ENCODE data around the gene TEX22. TPM values are rescaled to one million over a fixed set of nuclear protein-coding genes. Genes with fewer than 3 reads are reported as not detected.

Gene TEX22
- total RNA-seq, 1 donor from 2014 or later = 0.60 TPM

DNA sequence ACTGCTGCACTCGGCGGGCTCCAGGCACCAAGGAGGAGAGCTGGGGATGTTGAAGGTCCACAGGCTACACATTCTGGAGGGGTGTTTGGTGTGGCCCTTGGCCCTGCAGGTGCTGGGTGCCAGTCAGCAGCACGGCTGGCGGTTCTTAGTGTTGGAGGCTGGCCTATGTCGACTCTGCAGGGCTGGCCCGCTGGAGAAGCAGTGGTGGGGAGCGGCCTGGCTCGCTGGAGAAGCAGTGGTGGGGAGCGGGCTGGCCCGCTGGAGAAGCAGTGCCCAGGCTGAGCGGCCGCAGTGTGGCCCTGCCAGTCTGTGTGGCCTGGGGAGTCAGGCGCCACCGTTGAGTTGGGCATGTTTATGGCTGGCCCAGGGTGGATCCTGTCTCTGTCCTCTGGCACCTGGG is 48.6 kb downstream of the TEX22 start:
- TF ChIP-seq, protein P1, sequence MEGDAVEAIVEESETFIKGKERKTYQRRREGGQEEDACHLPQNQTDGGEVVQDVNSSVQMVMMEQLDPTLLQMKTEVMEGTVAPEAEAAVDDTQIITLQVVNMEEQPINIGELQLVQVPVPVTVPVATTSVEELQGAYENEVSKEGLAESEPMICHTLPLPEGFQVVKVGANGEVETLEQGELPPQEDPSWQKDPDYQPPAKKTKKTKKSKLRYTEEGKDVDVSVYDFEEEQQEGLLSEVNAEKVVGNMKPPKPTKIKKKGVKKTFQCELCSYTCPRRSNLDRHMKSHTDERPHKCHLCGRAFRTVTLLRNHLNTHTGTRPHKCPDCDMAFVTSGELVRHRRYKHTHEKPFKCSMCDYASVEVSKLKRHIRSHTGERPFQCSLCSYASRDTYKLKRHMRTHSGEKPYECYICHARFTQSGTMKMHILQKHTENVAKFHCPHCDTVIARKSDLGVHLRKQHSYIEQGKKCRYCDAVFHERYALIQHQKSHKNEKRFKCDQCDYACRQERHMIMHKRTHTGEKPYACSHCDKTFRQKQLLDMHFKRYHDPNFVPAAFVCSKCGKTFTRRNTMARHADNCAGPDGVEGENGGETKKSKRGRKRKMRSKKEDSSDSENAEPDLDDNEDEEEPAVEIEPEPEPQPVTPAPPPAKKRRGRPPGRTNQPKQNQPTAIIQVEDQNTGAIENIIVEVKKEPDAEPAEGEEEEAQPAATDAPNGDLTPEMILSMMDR (IDR thresholded peaks at IDR 0.05) = no peak
- H3K27me3 Mint-ChIP-seq (ENCODE audit: low read depth) = no peaks in the 10 kb centered on the region

DNA sequence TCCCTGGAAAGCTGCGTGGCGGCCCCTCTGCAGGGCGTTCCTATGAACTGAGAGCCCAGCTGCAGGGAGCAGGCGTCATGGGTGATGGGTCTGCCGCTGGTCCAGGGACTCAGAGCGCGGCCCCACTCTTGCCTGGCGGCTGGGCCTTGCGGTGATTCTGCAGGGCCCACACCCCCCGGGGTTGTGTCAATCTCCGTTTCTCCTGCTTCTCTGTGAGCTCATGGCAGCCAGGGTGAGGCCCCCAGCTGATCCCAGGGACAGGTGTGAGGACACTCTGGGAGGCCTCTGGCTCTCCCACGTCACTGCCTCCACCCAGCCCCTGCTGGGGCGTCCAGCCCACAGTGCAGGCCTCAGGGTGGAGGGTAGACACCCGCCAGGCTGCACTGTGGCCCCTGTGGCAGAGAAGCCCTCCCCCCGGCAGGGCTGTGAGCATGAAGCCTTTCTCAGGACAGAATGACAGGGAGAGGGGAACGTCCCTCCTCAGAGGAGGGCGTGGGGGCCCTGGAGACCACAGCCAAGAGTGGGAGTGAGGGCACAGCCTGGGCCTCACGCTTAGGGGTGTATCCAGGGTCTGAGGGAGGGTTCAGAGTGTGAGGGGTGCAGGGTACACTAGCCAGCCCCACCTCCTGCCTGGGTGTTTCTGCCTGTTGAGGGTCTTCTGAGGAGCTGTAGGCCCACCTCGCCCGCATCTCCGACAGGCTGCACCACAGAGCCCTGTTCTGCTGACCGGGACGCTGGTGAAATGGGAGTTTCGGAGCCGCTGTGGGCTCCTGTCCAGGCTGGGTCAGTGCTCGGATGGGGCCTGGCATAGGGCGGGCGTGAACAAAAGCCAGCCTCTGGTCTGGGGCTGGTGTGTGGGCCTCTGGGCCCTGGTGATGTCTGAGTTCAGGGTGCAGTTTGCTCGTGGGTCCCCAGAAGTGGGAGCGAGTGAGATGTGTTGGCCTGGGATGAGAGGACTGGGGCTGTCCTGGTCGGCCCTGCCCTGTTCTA is 49.6 kb downstream of the TEX22 start:
- H3K36me3 Mint-ChIP-seq (ENCODE audit: low read depth) = peaks cover 6% of the 10 kb centered on the region
- H3K27me3 Mint-ChIP-seq (ENCODE audit: low read depth) = no peaks in the 10 kb centered on the region
- no peak for DNase-seq (ENCODE audit: low spot score)
- H3K9me3 Mint-ChIP-seq (ENCODE audit: low read depth) = no peaks in the 10 kb centered on the region
- no peak overlapping the region for H3K4me3 Mint-ChIP-seq (ENCODE audit: unreplicated experiment)
- TF ChIP-seq, protein P1 (IDR thresholded peaks at IDR 0.05) = no peak
- no peaks in the 10 kb centered on the region for H3K4me1 Mint-ChIP-seq (ENCODE audit: low read depth)
- H3K27ac Mint-ChIP-seq (ENCODE audit: unreplicated experiment) = no peak overlapping the region

More for the DNA sequence above, 48.6 kb downstream of the TEX22 start:
- Mint-ChIP-seq H3K4me3 (ENCODE audit: unreplicated experiment) (no peak overlapping the region), H3K36me3 (ENCODE audit: low read depth) (peaks cover 3% of the 10 kb centered on the region), H3K27ac (ENCODE audit: unreplicated experiment) (no peak overlapping the region), H3K4me1 (ENCODE audit: low read depth) (no peaks in the 10 kb centered on the region), H3K9me3 (ENCODE audit: low read depth) (no peaks in the 10 kb centered on the region)
- no peak for DNase-seq (ENCODE audit: low spot score)

DNA sequence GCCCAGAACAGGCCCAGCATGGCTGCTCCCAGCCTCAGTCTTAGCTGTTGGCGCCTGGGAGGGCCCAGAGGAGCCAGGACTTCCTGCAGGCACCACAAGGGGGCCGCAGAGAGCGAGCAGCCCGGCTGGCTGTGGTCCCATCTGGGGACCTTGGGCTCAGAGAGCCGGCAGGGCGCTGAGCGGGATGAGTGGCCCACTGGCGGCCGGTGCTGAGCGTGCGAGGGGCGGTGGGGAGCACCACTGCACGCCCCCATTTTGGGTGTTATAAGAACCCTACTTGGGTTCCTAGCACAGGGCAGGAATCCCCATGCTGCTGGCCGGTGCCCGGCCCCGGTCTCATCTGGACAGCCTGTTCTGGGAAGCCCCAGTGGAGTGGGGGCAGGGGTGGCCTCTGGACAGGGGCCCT is 50.4 kb downstream of the TEX22 start:
- no peak overlapping the region for H3K4me3 Mint-ChIP-seq (ENCODE audit: unreplicated experiment)
- DNase-seq (ENCODE audit: low spot score) = no peak
- no peaks in the 10 kb centered on the region for H3K27me3 Mint-ChIP-seq (ENCODE audit: low read depth)
- no peak overlapping the region for H3K27ac Mint-ChIP-seq (ENCODE audit: unreplicated experiment)
- no peaks in the 10 kb centered on the region for H3K9me3 Mint-ChIP-seq (ENCODE audit: low read depth)
- H3K36me3 Mint-ChIP-seq (ENCODE audit: low read depth) = peaks cover 9% of the 10 kb centered on the region
- no peaks in the 10 kb centered on the region for H3K4me1 Mint-ChIP-seq (ENCODE audit: low read depth)
- TF ChIP-seq, protein P1 (IDR thresholded peaks at IDR 0.05) = peak; percentile 86

DNA sequence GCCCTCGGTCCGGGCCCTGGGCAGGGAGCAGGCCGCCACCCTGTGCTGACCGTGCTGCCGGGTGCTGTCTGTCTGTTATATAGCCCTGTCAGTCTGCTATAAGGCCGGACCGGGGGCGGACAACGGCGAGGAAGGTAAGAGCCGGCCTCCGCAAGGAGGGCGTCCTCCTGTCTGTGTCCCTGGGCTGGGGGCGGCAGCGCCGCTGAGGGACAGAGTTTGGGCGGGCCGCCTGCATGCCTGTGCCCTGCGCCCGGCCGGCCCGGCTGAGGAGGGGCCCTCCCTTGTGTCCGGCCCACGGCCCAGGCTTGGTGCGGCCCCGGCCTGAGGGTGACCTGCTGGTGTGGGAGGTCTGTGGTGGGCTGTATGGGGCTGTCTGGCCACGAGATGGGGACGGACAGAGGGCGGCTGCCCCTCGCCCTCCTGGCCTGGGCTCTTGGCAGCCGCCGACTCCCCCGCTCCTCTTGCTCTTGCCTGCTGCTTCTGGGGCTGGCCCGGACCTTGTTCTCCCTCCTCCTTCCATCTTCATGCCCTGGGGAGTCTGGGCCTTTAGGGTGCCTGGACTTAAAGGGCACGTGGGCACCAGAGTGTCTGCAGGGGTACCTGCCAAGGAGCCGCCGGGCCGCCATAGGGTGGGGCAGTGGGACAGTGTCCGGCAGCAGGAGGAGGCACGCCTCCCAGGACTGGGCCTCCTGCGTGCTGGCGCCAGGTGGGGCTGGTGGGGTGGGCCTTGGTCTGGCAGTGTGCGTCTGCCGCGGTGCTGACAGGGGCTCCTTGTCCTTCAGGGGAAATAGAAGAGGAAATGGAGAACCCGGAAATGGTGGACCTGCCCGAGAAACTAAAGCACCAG is 51.2 kb downstream of the TEX22 start:
- Mint-ChIP-seq H3K4me3 (ENCODE audit: unreplicated experiment) (no peak overlapping the region), H3K27me3 (ENCODE audit: low read depth) (no peaks in the 10 kb centered on the region), H3K36me3 (ENCODE audit: low read depth) (peaks cover 9% of the 10 kb centered on the region), H3K9me3 (ENCODE audit: low read depth) (no peaks in the 10 kb centered on the region), H3K4me1 (ENCODE audit: low read depth) (no peaks in the 10 kb centered on the region), H3K27ac (ENCODE audit: unreplicated experiment) (no peak overlapping the region)
- TF ChIP-seq, protein P1 (IDR thresholded peaks at IDR 0.05) = no peak
- DNase-seq (ENCODE audit: low spot score) = no peak

DNA sequence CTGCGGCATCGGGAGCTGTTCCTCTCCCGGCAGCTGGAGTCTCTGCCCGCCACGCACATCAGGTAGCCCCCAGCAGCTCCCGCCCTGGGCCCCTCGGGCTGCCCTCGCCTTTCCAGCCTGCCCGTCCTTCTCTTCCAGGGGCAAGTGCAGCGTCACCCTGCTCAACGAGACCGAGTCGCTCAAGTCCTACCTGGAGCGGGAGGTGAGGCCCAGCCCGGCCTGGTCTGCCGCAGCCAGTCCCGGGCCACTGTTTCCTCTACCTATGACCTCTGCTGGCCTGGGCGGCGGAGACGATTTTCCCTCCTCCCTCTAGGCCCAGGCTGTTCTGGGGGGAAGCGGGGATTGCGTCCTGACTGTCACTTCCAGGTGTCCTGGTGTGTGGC is 51.8 kb downstream of the TEX22 start:
- no peak overlapping the region for H3K4me3 Mint-ChIP-seq (ENCODE audit: unreplicated experiment)
- peaks cover 9% of the 10 kb centered on the region for H3K36me3 Mint-ChIP-seq (ENCODE audit: low read depth)
- no peak overlapping the region for H3K27ac Mint-ChIP-seq (ENCODE audit: unreplicated experiment)
- no peaks in the 10 kb centered on the region for H3K9me3 Mint-ChIP-seq (ENCODE audit: low read depth)
- DNase-seq (ENCODE audit: low spot score) = no peak
- no peaks in the 10 kb centered on the region for H3K4me1 Mint-ChIP-seq (ENCODE audit: low read depth)
- no peaks in the 10 kb centered on the region for H3K27me3 Mint-ChIP-seq (ENCODE audit: low read depth)
- TF ChIP-seq, protein P1 (IDR thresholded peaks at IDR 0.05) = no peak
